Measurements from ENCODE around the gene ZNF208. TPM values are rescaled to one million over a fixed set of nuclear protein-coding genes. Genes with fewer than 3 reads are reported as not detected.
"Not testable (repeated sequence)": the region's sequence is repeated elsewhere in the genome, so short reads cannot be mapped to it uniquely, and the experiment has no call there.

ZNF208 gene
- not detected for polyA plus RNA-seq (2012; ENCODE audit: insufficient read length, low read depth)

- TF ChIP-seq TAF1 (IDR thresholded peaks at IDR 0.05; ENCODE audit: borderline replicate concordance, insufficient read depth, low read length); POLR2AphosphoS5 (IDR thresholded peaks at IDR 0.05; ENCODE audit: low read depth, low read length); REST (IDR thresholded peaks at IDR 0.05; ENCODE audit: insufficient read depth in 1 of 2, low read depth in 2 of 2, low read length in 2 of 2): not testable (repeated sequence)
Observed at GRCh38 chr19:22010437-22011143, at the start of gene ZNF208. ZNF208 (minus strand) TSS chr19:22010943; CDS start chr19:22010794, 149 bp downstream.

GRCh38 chr19:22052644-22053013 is 41.9 kb upstream of the ZNF208 start:
- no peak for TF ChIP-seq POLR2AphosphoS5 (IDR thresholded peaks at IDR 0.05; ENCODE audit: low read depth, low read length)
- no peak for TF ChIP-seq REST (IDR thresholded peaks at IDR 0.05; ENCODE audit: insufficient read depth in 1 of 2, low read depth in 2 of 2, low read length in 2 of 2)
- no peak for TF ChIP-seq SIN3A (IDR thresholded peaks at IDR 0.05; ENCODE audit: borderline replicate concordance, insufficient read depth, low read length)
- TF ChIP-seq TAF1 (IDR thresholded peaks at IDR 0.05; ENCODE audit: borderline replicate concordance, insufficient read depth, low read length): no peak
- TF ChIP-seq FOXP2 (optimal IDR thresholded peaks at IDR 0.05; ENCODE audit: borderline replicate concordance, extremely low read depth, extremely low read length, insufficient read depth): no peak

- TF ChIP-seq SIN3A (IDR thresholded peaks at IDR 0.05; ENCODE audit: borderline replicate concordance, insufficient read depth, low read length) (no peak), TAF1 (IDR thresholded peaks at IDR 0.05; ENCODE audit: borderline replicate concordance, insufficient read depth, low read length) (no peak), POLR2AphosphoS5 (IDR thresholded peaks at IDR 0.05; ENCODE audit: low read depth, low read length) (no peak), REST (IDR thresholded peaks at IDR 0.05; ENCODE audit: insufficient read depth in 1 of 2, low read depth in 2 of 2, low read length in 2 of 2) (no peak), FOXP2 (optimal IDR thresholded peaks at IDR 0.05; ENCODE audit: borderline replicate concordance, extremely low read depth, extremely low read length, insufficient read depth) (no peak)
Observed at GRCh38 chr19:22030680-22031079, 19.9 kb upstream of the ZNF208 start.

GRCh38 chr19:22026687-22027086 is 15.9 kb upstream of the ZNF208 start:
- TF ChIP-seq TAF1 (IDR thresholded peaks at IDR 0.05; ENCODE audit: borderline replicate concordance, insufficient read depth, low read length) (no peak), FOXP2 (optimal IDR thresholded peaks at IDR 0.05; ENCODE audit: borderline replicate concordance, extremely low read depth, extremely low read length, insufficient read depth) (no peak), REST (IDR thresholded peaks at IDR 0.05; ENCODE audit: insufficient read depth in 1 of 2, low read depth in 2 of 2, low read length in 2 of 2) (no peak), SIN3A (IDR thresholded peaks at IDR 0.05; ENCODE audit: borderline replicate concordance, insufficient read depth, low read length) (no peak), POLR2AphosphoS5 (IDR thresholded peaks at IDR 0.05; ENCODE audit: low read depth, low read length) (no peak)
